HG02840 (cell line): ENCODE results near the gene JPH4.

Experiments used
- ATAC-seq: cut with Tn5 transposase; IDR thresholded peaks from one replicate; pipeline ENCODE4 v1.9.1; 2021; ENCODE audit warnings: mild to moderate bottlenecking, moderate library complexity, moderate number of reproducible peaks; ENCODE audit not compliant: unreplicated experiment, low FRiP score

Gene JPH4

GRCh38 chr14:23578560-23579310, at the start of gene JPH4:
TSS of gene JPH4 (minus strand) at chr14:23578790. CDS start at chr14:23577453, 1,337 bp downstream.
- ATAC-seq: no peak

GRCh38 chr14:23627961-23628360, 49.4 kb upstream of the JPH4 start:
- ATAC-seq: no peak

- no peak for ATAC-seq
Observed at GRCh38 chr14:23626946-23627345, 48.4 kb upstream of the JPH4 start.

GRCh38 chr14:23624830-23625404, 46.3 kb upstream of the JPH4 start:
- no peak for ATAC-seq

GRCh38 chr14:23623962-23624361, 45.4 kb upstream of the JPH4 start:
- no peak for ATAC-seq

- ATAC-seq: no peak
Observed at GRCh38 chr14:23622990-23623389, 44.4 kb upstream of the JPH4 start.

GRCh38 chr14:23621932-23622730, 43.5 kb upstream of the JPH4 start:
- ATAC-seq: no peak

GRCh38 chr14:23621204-23621931, 42.8 kb upstream of the JPH4 start:
- ATAC-seq: no peak

GRCh38 chr14:23620177-23620702, 41.6 kb upstream of the JPH4 start:
- ATAC-seq: no peak

- ATAC-seq: no peak
Observed at GRCh38 chr14:23618415-23618988, 39.9 kb upstream of the JPH4 start.

GRCh38 chr14:23617539-23617938, 38.9 kb upstream of the JPH4 start:
- no peak for ATAC-seq

GRCh38 chr14:23615856-23616255, 37.3 kb upstream of the JPH4 start:
- no peak for ATAC-seq

GRCh38 chr14:23614395-23614828, 35.8 kb upstream of the JPH4 start:
- ATAC-seq: no peak

- ATAC-seq: no peak
Observed at GRCh38 chr14:23613242-23614070, 34.9 kb upstream of the JPH4 start.

- ATAC-seq: no peak
Observed at GRCh38 chr14:23612802-23613201, 34.2 kb upstream of the JPH4 start.

GRCh38 chr14:23612354-23612732, 33.8 kb upstream of the JPH4 start:
- no peak for ATAC-seq

GRCh38 chr14:23610815-23611289, 32.3 kb upstream of the JPH4 start:
- ATAC-seq: no peak

GRCh38 chr14:23610090-23610814, 31.7 kb upstream of the JPH4 start:
- ATAC-seq: no peak
